Esophagus (tissue), 2 donors: ENCODE data around the gene DGCR2. TPM values are rescaled to one million over a fixed set of nuclear protein-coding genes. Genes with fewer than 3 reads are reported as not detected.
"Not testable (repeated sequence)": the region's sequence is repeated elsewhere in the genome, so short reads cannot be mapped to it uniquely, and the experiment has no call there.

Experiments
- H3K27ac ChIP-seq, 2 donors: one replicate each; pipeline ENCODE4 v1.5.1; 2013; ENCODE audit warnings: low read depth in 2 of 2, mild to moderate bottlenecking in 2 of 2, inconsistent platforms in 1 of 2, low read length in 1 of 2, moderate library complexity in 1 of 2
- H3K27me3 ChIP-seq, 2 donors: one replicate each; pipeline ENCODE4 v1.6.1; 2013; ENCODE audit warnings: low read length in 2 of 2, control low read depth in 1 of 2, mild to moderate bottlenecking in 1 of 2; ENCODE audit not compliant: insufficient read depth in 2 of 2, control insufficient read depth in 1 of 2
- H3K36me3 ChIP-seq, 2 donors: one replicate each; pipeline ENCODE4 v1.6.1; 2013; ENCODE audit warnings: low read length in 1 of 2; ENCODE audit not compliant: control insufficient read depth in 2 of 2, insufficient read depth in 2 of 2
- H3K4me1 ChIP-seq, 2 donors: one replicate each; pipeline ENCODE4 v1.6.1; 2013; ENCODE audit warnings: low read length in 1 of 2; ENCODE audit not compliant: control insufficient read depth in 2 of 2, insufficient read depth in 2 of 2
- H3K4me3 ChIP-seq, 2 donors: one replicate each; pipeline ENCODE4 v1.5.1; 2013; ENCODE audit warnings: low read length in 2 of 2, mild to moderate bottlenecking in 2 of 2, low read depth in 1 of 2, moderate library complexity in 1 of 2
- H3K9me3 ChIP-seq, 2 donors: one replicate each; pipeline ENCODE4 v1.6.1; 2013; ENCODE audit warnings: mild to moderate bottlenecking in 2 of 2, low read depth in 1 of 2, low read length in 1 of 2, moderate library complexity in 1 of 2; ENCODE audit not compliant: control insufficient read depth in 2 of 2, insufficient read depth in 1 of 2
- WGBS, 2 donors: extraction: QIAGEN DNeasy Blood & Tissue Kit; methylation state at CpG; one replicate each; pipeline ENCODE4 v1.1.7; 2013; 5-methylcytosine and 5-hydroxymethylcytosine counted together
- polyA plus RNA-seq, 2 donors: library from polyadenylated mRNA; stranded (reverse); fragments of 200-250 nt; gene quantifications; one replicate each; pipeline ENCODE4 v1.2.3, GENCODE V29; 2013
- donor health status: healthy with polysubstance abuse.
- donor health status: Bipolar disorder and iron deficiency.

The DGCR2 gene
- polyA plus RNA-seq, 2 donors = 32.2 to 32.9 TPM

- WGBS, 2 donors = 29 to 37% methylated on average over 13 of the region's 13 CpGs
- H3K27me3 ChIP-seq = no peaks in the 10 kb centered on the region
- no peak overlapping the region for H3K4me3 ChIP-seq
- H3K36me3 ChIP-seq = no peaks in the 10 kb centered on the region
- H3K27ac ChIP-seq = no peak overlapping the region
- H3K9me3 ChIP-seq = peaks cover 0 to 2% of the 10 kb centered on the region in 2 donors
- no peaks in the 10 kb centered on the region for H3K4me1 ChIP-seq
Measured at GRCh38 chr22:18987765-18988164, 134.4 kb downstream of the DGCR2 start.

- not testable (repeated sequence) for H3K4me1 ChIP-seq, H3K27ac ChIP-seq, H3K4me3 ChIP-seq, H3K9me3 ChIP-seq, H3K27me3 ChIP-seq, H3K36me3 ChIP-seq
- 75 to 90% methylated on average over 5 of the region's 5 CpGs for WGBS, 2 donors
Measured at GRCh38 chr22:18987114-18987513, 135.1 kb downstream of the DGCR2 start.

Other genes with a start within 250 kb of the DGCR2 start
- under 1 TPM; 0.57 to 0.68 TPM for gene DGCR6, start 216.1 kb downstream of the DGCR2 start, polyA plus RNA-seq
- 10 to 100 TPM in 1 of 2 donors, 1 to 10 TPM in 1; 6.9 to 13.5 TPM for gene PRODH, start 186.1 kb downstream of the DGCR2 start, polyA plus RNA-seq
- gene TSSK2, start 8.9 kb upstream of the DGCR2 start, polyA plus RNA-seq = under 1 TPM; 0.05 to 0.06 TPM
- gene ESS2, start 22.2 kb upstream of the DGCR2 start, polyA plus RNA-seq = 10 to 100 TPM; 11.9 to 13.4 TPM
- gene GSC2, start 27.9 kb upstream of the DGCR2 start, polyA plus RNA-seq = not detected
- gene SLC25A1, start 56.3 kb upstream of the DGCR2 start, polyA plus RNA-seq = 10 to 100 TPM; 36.1 to 54.6 TPM
- 1 to 10 TPM; 2.8 to 4.0 TPM for gene CLTCL1, start 169.3 kb upstream of the DGCR2 start, polyA plus RNA-seq